GM12891 (cell line): ENCODE data around the gene GPR22.

ENCODE experiments used
- POLR2A ChIP-seq: IDR thresholded peaks from 2 replicates; pipeline ENCODE4 v1.6.1; 2011; ENCODE audit warnings: low read depth, low read length, control low read depth
- POLR2AphosphoS5 ChIP-seq: IDR thresholded peaks from 2 replicates; pipeline ENCODE4 v1.6.1; 2011; ENCODE audit warnings: low read depth, low read length, control low read depth
- SPI1 ChIP-seq: IDR thresholded peaks from 2 replicates; pipeline ENCODE4 v1.6.1; 2011; ENCODE audit warnings: low read depth, low read length, control low read depth
- TAF1 ChIP-seq: IDR thresholded peaks from 2 replicates; pipeline ENCODE4 v1.6.1; 2011; ENCODE audit warnings: low read depth, low read length, control low read depth

- TF ChIP-seq POLR2A (no peak), POLR2AphosphoS5 (no peak), SPI1 (no peak), TAF1 (no peak)
Observed at GRCh38 chr7:107446531-107446930, 23.3 kb upstream of the GPR22 start.
